G401.6 (cell line): Measurements from ENCODE around the gene DMRT1.
"Not testable (repeated sequence)": the region's sequence is repeated elsewhere in the genome, so short reads cannot be mapped to it uniquely, and the experiment has no call there.

Source experiments
- FAIRE-seq: peaks from 2 replicates; lab custom pipeline; 2012; peaks lifted over from hg19 to GRCh38; lab: Jason Lieb, UNC

Gene DMRT1

DNA sequence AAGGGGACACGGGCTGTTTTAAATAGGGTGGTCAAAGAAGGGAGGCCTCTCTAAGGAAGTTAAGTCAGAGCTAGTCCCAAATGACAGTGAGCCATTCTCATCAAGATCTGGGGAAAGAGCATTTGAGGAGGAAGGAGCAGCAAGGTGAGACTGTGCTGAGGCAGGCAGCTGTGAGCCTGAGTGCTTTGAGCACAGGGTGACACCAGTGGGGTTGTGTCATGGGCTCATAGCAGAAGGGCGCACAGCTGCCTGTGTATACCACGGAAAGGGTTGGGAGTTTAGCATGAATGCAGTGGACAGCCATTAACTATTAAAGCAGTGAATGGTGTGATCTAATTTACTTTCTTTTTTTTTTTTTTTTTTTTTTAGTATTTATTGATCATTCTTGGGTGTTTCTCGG, 19.2 kb downstream of the DMRT1 start:
- FAIRE-seq, result no peak

DNA sequence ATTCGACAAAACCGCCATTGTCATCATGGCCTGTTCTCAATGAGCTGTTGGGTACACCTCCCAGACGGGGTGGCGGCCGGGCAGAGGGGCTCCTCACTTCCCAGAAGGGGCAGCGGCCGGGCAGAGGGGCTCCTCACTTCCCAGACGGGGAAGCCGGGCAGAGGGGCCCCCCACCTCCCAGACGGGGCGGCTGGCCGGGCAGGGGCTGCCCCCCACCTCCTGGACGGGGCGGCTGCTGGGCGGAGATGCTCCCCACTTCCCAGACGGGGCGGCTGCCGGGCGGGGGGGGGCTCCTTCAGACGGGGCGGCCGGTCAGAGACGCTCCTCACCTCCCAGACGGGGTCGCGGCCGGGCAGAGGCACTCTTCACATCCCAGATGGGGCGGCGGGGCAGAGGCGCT, 20.0 kb downstream of the DMRT1 start:
- FAIRE-seq, result not testable (repeated sequence)

DNA sequence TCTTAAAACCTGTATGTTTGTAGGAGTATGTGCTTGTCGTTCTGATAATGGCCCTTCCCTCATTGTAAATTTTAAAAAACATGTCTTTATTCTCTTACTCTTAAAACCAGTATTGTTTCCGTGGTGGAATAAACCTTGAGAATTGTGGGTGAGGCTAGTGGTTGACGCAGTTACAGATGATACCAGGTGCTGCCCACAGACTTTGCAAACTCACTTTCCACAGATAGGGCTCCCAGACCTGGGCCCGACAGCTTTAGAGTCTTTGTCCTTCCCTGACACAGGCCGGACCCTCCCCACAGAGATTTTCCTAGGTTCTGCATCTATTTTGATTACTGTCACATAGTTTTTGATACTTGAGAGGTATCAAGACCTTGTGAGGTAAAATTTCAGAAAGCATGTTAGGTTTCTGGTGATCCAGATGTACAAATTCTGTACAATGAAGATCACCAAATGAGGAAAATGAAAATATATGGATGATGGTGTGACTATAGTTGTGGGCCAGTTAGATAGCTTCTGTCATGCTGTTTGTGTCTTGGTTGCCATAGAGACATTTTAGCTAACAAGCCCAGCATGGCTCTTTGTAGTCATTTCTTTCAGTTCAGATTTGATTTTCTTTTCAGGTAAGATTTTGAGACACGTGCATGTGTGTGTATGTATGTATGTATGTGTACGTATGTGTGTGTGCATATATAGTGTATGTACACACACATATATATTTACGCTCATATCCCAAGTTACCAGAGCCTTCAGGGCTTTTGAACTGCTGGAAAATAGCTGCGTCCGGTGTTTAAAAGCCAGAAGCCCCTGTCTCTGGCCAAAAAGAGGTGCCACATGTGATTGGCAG, 33.8 kb downstream of the DMRT1 start:
- no peak for FAIRE-seq

DNA sequence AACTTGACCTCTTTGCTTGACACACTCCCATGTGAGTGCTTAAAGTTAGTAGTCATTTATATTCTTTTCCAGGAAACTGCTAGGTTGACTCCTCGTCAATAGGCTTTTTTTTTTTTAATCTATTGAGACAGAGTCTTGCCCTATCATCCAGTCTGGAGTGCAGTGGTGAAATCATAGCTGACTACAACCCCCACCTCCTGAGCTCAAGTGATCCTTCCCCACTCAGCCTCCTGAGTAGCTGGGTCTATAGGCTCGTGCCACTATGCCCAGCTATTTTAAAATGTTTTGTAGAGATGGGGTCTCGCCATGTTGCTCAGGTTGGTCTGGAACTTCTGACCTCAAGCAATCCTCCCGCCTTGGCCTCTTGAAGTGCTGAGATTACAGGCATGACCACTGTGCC, 34.9 kb downstream of the DMRT1 start:
- no peak for FAIRE-seq

DNA sequence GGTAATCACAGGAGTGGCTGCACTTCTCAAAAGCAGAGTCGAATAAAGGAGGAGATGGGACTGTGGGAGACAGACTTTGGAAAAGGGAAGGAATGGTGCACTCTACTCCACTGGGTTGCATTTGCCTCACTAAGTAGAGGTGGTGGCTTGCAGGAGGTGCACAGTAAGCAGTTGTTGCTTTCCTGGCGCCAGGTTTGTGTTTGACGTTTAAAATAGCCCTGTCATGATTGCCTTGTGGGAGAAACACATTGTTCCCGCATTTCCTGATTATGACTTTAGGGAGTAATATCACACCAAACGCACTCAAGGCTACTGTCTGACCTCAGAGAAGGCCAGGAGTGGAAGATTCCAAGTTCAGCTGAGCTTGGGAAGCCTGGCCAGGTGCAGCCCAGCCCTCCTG, 36.7 kb downstream of the DMRT1 start:
- FAIRE-seq, result no peak

DNA sequence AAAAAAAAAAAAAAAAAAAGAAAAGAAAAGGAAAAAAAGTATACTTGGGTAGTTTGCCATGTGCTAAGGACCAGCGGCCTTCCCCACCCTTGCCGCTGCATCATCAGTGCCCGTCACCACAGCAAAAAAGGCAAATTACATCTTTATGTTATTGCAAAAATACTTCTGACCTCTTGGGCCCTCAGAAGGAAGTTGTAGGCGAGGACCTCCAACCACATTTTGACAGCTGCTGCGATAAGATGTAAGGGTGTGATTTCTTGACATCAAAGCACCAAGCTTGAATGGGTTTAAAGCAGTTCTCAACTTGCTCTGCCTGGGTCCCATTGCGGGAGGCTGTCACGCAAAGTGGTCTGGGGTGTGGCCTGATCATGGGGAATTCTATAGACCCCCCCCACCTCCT, 39.2 kb downstream of the DMRT1 start:
- no peak for FAIRE-seq

DNA sequence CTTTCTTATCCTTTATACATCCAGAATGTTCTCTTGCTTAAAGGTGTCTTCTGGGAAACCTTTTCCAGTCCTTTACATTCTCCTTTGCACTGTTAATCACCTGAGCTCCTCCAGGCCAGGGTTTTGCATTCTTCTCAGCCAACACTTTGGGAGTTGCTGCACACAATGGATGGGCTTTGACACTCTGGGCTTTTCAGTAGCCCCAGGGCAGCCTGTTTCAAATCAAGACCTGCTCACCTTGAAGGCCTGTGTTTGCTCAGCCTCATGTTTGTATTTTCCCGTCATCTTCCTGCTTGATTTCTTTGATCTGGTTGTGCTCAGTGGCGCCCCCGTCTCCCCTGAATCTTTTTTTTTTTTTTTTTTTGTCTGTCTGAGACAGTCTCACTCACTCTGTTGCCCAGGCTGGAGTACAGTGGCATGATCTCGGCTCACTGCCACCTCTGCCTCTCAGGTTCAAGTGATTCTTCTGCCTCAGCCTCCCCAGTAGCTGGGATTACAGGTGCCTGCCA, 41.0 kb downstream of the DMRT1 start:
- FAIRE-seq, result no peak

DNA sequence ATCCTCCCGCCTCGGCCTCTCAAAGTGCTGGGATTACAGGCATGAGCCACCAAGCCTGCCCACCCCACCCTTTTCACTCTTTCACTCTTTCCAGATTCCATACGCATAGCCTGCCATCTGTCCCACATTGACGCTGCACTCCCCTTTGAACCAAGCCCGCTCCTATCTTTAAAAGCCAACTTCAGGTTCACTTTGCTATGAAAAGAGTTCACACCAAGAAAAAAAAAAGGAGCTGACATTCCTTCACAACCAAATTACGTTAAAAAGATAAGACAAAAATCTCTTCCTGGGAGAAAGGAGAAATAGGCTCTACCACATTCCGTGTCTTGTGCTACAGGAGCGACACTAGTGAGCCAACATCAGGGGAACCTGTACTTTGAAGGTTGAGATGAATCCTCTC, 41.5 kb downstream of the DMRT1 start:
- no peak for FAIRE-seq

DNA sequence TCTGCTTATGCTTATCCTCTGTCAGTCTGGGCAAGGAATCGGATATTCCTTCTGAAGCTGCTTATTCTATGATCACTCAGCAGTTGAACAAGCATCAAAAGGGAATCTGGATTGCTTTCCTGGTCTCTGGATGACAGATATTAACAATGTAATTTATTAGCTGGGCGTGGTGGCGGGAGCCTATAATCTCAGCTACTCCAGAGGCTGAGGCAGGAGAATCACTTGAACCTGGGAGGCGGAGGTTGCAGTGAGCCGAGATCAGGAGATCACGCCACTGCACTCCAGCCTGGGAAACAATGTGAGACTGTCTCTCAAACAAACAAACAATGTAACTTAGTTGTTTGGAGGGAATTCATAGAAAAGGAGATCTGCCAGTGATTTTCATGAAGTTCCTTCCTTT, 45.4 kb downstream of the DMRT1 start:
- no peak for FAIRE-seq

DNA sequence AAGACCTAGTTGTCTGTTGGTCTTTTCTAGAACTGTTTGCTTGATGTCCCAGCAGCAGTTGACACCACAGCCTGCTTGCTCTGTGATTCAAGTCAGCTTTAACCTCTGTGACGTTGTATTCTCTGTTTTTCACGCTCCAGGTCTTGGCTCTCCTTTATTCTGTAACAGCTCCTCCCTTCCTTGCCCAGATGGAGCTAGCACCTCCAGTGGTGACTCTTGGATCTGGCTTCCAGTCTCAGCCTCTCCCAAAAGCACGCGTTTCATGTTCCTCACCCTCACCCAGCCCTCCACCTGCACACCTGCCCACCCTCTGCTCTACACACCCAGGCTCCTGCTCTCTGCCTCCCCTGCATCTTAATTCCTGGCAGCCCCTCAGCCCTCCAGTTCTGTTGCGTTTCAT, 50.6 kb downstream of the DMRT1 start:
- no peak for FAIRE-seq

DNA sequence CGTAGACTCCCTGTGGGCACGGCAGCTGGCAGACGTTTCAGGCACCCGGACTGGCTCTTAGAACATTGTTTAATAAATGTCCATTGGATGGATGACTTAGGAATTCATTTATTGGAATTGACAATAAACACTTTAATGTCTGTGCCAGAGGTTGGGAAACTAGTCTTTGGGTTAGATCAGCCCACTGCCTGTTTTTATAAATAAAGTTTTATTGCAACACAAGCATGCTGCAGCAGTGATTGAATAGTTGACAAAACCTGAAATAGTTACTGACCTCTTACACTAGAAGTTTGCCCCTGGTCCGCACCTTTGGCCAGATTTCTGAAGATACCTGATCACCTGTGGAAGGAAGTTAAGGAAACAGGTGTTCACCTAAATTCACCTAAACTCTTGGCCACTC, 51.6 kb downstream of the DMRT1 start:
- no peak for FAIRE-seq

DNA sequence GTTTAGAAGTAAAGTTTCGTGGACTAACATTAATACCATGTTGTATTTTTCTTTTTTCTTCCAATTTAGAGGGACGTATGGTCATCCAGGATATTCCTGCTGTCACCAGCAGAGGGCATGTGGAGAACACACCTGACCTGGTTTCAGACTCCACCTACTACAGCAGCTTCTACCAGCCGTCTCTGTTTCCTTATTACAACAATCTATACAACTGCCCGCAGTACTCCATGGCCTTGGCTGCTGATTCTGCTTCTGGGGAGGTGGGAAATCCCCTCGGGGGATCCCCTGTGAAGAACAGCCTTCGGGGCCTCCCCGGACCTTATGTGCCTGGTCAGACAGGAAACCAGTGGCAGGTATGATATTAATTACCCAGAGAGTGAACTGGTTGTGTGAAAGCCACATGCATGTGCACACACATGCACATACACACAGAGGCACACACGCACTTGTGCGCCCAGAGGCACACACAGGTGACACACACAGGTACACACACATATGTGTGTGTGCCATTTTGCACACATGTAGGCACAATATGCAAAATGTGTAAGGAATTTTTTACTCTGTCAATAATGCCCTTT, 52.4 kb downstream of the DMRT1 start:
- no peak for FAIRE-seq

DNA sequence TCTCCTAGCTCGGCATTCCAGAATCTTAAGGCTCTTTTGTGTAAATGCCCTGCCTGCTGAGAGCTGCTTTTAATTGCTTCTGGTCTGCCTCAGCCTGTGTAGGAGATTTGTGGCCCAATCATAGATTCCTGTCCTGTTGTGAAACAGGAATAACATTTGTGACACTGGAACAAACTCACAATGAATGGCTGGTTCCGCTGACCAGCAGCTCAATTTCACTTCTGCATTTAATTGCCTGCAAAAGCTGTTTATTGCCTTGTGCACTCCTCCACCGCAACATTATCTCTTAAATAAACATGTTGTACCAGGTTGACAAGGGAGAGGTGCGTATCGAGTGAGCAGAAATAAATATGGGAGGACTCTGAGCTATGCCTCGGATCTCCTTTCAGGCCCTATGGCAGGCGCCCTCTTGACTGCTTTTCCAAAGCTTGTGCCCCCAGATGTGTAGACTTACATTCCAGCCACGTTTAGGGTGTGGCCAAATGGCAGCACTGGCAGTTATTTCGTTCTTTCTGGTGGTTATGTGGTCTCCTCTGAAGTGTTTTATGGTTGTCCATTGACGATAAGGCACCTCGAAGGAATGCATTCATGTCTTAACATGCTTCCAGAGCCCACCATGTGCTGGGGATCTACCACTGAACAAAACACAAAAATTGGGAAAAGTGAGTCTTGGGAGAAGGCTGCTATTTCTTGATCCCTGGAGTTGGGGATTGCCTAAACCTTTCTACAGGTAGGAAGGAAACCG, 58.1 kb downstream of the DMRT1 start:
- no peak for FAIRE-seq

DNA sequence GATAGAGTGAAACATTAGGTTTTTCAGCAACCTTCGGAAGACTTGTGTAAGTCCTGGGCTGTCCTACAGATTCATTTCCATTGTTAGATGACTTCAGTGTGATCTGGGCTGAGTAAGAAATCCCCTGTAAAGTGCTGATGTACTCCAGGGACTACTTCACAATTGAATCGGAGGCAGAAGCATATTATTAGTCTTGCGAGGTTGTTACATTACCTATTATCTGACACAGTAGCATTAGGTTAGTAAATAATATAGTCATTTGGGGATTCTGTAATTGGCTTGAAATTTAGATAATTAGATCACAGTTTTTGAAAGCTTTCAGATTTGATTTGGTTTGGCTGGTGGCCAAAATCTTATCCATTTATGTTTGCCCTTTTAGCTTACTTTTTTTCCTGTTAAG, 62.4 kb downstream of the DMRT1 start:
- FAIRE-seq, result no peak

DNA sequence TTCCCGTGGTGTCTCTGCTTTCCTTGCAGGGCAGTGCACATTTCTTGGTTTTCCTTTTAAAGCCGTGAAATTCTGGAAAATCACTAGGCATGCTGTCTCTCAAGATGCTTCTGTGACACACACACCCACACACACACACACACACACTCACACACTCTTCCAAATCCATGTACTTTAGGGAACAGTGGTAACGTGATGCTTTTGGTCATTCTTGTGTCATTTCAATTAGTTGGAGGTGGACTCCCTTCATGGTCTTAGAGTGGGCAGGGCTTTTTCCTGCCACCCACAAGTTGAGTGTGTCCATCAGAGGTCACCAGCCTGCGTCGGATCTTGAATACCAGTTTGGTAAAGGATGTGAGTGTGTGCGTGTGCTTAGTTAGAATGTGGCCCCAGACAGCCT, 64.4 kb downstream of the DMRT1 start:
- no peak for FAIRE-seq

DNA sequence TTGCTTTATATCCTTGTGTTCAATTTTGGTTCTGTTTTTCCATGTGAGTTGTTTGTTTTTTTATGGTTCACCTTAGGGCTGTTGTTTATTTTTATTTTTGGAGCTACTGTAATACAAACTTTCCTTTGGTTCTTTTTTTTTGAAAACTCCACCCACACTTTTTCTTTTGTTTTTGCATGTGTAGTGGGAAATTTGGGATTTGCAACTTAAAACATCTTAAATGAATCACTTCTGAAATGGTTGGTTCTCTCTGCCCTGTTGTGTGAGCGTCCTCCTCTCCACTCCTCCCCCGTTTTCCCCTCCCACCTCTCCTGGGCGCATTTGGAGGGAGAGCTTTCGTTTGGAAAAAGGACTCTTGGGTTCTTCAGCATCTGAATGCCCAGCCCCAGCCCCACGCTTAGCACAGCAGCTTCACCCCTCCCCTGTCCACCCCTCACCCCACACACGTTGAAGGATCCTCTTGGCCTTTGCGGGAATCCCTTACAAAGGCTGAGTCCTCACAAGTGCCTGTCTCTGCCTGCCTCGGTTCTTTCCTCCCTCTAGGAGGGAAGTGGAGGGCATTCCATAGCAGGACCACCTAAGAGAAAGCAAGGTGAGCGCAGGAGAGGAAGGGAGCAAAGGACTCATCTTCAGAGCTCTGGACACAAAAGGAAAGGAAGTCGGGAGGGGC, 67.2 kb downstream of the DMRT1 start:
- FAIRE-seq, result no peak

DNA sequence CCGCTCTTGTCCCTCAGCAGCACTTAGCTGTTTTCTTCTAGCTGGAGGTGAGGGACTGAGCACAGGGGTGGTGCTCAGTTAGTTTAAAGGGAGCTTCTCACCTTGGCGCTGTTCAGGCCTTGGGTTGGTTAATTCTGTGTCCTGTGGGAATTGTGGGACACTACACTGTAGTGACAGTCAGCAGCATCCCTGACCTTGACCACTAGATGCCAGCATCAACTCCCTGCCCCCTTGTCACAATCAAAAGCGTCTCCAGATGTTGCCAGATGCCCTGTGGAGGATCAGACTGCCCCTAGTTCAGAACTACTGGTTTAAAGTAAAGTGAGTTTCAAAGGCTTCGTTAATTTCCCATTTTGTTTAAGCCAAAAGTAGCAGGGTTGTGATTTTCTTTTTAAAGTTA, 69.5 kb downstream of the DMRT1 start:
- no peak for FAIRE-seq

DNA sequence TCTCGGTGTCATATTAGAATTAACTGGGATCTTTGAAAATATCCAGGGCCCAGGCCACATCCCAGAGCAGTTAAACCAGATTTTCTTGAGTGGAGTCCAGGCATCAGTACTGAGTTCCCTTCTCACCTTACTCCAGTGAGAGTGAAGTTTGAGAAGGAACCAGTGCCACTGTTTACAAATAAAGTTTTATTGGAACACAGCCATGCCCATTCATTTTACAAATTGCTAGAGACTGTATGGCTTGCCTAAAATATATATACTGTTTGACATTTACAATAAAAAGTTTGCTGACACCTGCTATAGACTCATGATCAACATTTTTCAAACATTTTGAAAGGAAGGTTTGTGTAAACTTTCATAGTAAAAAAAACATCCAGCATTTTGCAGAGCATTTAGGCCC, 71.3 kb downstream of the DMRT1 start:
- no peak for FAIRE-seq

DNA sequence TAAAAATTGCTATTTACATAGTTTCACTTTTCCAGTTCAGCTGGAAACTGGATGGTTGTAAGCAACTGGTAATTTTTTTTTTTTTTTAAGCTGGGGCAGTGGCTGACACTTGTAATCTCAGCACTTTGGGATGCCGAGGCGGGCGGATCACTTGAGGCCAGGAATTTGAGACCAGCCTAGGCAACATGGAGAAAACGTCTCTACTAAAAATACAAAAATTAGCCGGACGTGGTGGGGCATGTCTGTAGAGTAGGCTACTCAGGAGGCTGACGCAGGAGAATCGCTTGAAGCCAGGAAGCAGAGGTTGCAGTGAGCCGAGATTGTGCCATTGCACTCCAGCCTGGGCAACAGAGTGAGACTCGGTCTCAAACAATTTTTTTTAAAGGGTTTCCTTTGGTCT, 72.0 kb downstream of the DMRT1 start:
- FAIRE-seq, result not testable (repeated sequence)

DNA sequence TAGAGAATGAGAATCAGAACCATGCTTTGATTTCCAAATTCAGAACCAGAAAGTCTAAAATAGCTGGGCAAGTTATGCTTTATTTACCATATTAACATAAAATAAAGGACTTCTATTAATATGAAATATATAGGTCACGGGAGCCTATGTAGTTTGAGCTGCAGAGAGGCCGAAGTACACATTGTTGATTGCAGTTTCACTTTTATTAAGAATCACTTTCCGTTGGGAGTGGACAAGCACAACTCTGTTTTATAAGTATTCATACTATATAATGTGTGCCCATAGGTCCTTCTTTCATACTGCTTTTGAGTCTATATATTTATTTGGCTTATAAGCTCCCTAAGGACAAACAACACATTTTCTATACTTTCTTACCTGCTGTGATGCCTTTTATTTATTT, 76.2 kb downstream of the DMRT1 start:
- FAIRE-seq, result no peak

DNA sequence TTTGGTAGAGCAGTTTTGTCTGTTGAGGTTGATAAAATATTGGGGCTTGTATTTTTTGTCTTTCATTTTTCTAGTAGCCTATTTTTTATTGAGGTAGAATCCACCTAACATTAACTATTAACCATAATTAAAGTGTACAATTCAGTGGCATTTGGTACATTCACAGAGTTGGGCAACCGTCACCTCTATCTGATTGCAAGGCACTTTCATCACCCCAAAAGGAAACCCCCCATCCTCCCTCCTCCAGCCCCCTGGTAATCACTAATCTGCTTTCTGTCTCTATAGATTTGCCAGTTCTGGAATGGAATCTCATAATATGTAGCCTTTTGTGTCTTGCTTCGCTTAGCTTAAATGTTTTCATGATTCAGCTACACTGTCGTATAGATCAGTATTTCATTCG, 79.4 kb downstream of the DMRT1 start:
- no peak for FAIRE-seq

DNA sequence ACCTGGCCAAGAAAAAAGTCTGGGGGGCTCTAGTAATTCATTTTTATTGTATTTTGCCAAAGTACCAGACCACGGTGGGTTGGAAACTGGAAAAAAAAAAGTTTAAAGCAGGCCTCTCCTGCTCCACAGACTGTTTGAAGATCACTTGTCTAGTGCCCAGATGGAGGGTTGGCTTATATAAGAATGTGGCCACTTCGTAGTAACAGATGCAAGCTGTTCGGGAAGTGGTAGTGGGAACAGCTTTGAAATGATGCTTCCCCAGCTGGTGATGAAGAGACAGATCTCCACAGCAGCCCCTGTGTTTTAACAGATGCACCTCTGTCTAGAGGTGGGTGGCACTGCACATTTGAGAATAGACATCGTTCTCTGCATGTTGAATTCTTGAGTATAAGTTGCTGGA, 80.7 kb downstream of the DMRT1 start:
- no peak for FAIRE-seq

DNA sequence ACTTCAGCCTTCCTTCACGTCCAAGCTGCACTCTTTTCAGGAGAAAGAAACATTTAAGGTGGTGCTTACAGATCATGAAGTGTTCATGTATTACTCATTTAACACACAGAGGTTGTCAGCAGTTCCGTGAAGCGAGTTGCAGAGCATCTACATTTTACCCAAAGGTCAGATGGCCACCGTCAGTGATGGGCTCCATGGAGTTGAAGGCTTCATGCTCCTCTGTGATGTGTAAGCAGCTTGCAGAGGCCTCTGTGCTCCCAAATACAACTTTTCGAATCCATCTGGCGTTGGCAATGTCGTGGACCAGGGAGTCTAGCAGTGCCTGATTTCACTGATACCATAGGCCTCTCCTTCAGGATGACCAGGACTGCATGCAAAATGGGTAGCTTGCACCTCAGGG, 81.2 kb downstream of the DMRT1 start:
- no peak for FAIRE-seq
